EL (cell line): ENCODE data around the gene PSD4.

Experiments
- DNase-seq: peaks from one replicate; pipeline ENCODE4 v3.0.0-alpha.2; 2016

The PSD4 gene

GRCh38 chr2:113225263-113226259 lies 51.8 kb downstream of the PSD4 start:
- DNase-seq, result no peak

GRCh38 chr2:113226462-113226861 lies 52.7 kb downstream of the PSD4 start:
- no peak for DNase-seq

- DNase-seq, result no peak
Observed at GRCh38 chr2:113227290-113227689, 53.5 kb downstream of the PSD4 start.

GRCh38 chr2:113227698-113228097 lies 53.9 kb downstream of the PSD4 start:
- DNase-seq, result no peak

- no peak for DNase-seq
Observed at GRCh38 chr2:113228351-113228750, 54.6 kb downstream of the PSD4 start.

GRCh38 chr2:113228991-113229716 lies 55.4 kb downstream of the PSD4 start:
- no peak for DNase-seq

- DNase-seq, result no peak
Observed at GRCh38 chr2:113229795-113230194, 56.0 kb downstream of the PSD4 start.

GRCh38 chr2:113230531-113230930 lies 56.8 kb downstream of the PSD4 start:
- DNase-seq, result no peak

GRCh38 chr2:113231064-113231463 lies 57.3 kb downstream of the PSD4 start:
- DNase-seq, result no peak

GRCh38 chr2:113232123-113232522 lies 58.4 kb downstream of the PSD4 start:
- no peak for DNase-seq

GRCh38 chr2:113232740-113233139 lies 59.0 kb downstream of the PSD4 start:
- DNase-seq, result no peak

GRCh38 chr2:113233593-113234550 lies 60.1 kb downstream of the PSD4 start:
- DNase-seq, result peak; percentile 52

- no peak for DNase-seq
Observed at GRCh38 chr2:113234721-113235346, 61.1 kb downstream of the PSD4 start.

- peak; percentile 69 for DNase-seq
Observed at GRCh38 chr2:113235347-113236226, 61.8 kb downstream of the PSD4 start.

GRCh38 chr2:113236367-113237159 lies 62.8 kb downstream of the PSD4 start:
- no peak for DNase-seq

GRCh38 chr2:113237604-113238160 lies 63.9 kb downstream of the PSD4 start:
- no peak for DNase-seq

- no peak for DNase-seq
Observed at GRCh38 chr2:113238871-113239839, 65.4 kb downstream of the PSD4 start.

- DNase-seq, result peak; percentile 88
Observed at GRCh38 chr2:113240150-113240914, 66.6 kb downstream of the PSD4 start.
